ENCODE results near the gene NFXL1. TPM values are rescaled to one million over a fixed set of nuclear protein-coding genes. Genes with fewer than 3 reads are reported as not detected.

NFXL1 gene
- total and polyA plus RNA-seq, 10 donors: 3.8 to 18.5 (median 13.4) TPM

GRCh38 chr4:47862297-47862696 is 52.1 kb downstream of the NFXL1 start:
- no peak for DNase-seq
- peaks cover 0 to 46% (median 8%) of the 10 kb centered on the region in 6 donors for H3K36me3 ChIP-seq
- 94 to 99% (median 97%) methylated on average over 3 of the region's 3 CpGs for WGBS, 5 donors
- no peak overlapping the region for H3K27ac ChIP-seq
- intact Hi-C loops (cut with DNase I; ENCODE audit: low total_unique reads): no loop called here
- no peaks in the 10 kb centered on the region for H3K4me1 ChIP-seq
- no peaks in the 10 kb centered on the region for H3K9me3 ChIP-seq
- no peaks in the 10 kb centered on the region for H3K27me3 ChIP-seq (replicated peaks in 1 of 7)
- no peak for TF ChIP-seq POLR2AphosphoS5 (IDR thresholded peaks at IDR 0.05)
- TF ChIP-seq POLR2A (IDR thresholded peaks at IDR 0.05): no peak
- TF ChIP-seq CTCF (IDR thresholded peaks at IDR 0.05 in 8 of 11, conservative IDR thresholded peaks at IDR 0.05 in 3 of 11): no peak
- no peak overlapping the region for H3K4me3 ChIP-seq

- DNase-seq: no peak
- intact Hi-C loops (cut with DNase I; ENCODE audit: low total_unique reads): no loop called here
- Histone ChIP-seq H3K27me3 (replicated peaks in 1 of 7) (no peaks in the 10 kb centered on the region), H3K4me3 (no peak overlapping the region), H3K36me3 (peaks cover 0 to 49% (median 4%) of the 10 kb centered on the region in 6 donors), H3K9me3 (no peaks in the 10 kb centered on the region), H3K4me1 (no peaks in the 10 kb centered on the region), H3K27ac (no peak overlapping the region)
- TF ChIP-seq POLR2AphosphoS5 (IDR thresholded peaks at IDR 0.05) (no peak), POLR2A (IDR thresholded peaks at IDR 0.05) (no peak), CTCF (IDR thresholded peaks at IDR 0.05 in 8 of 11, conservative IDR thresholded peaks at IDR 0.05 in 3 of 11) (no peak)
- 92 to 100% (median 95%) methylated on average over 1 of the region's 1 CpG for WGBS, 5 donors
Observed at GRCh38 chr4:47860305-47860704, 54.1 kb downstream of the NFXL1 start.

GRCh38 chr4:47858006-47858405 is 56.4 kb downstream of the NFXL1 start:
- intact Hi-C loops (cut with DNase I; ENCODE audit: low total_unique reads): no loop called here
- Histone ChIP-seq H3K27me3 (replicated peaks in 1 of 7) (no peaks in the 10 kb centered on the region), H3K4me3 (no peak overlapping the region), H3K4me1 (no peaks in the 10 kb centered on the region), H3K9me3 (no peaks in the 10 kb centered on the region), H3K36me3 (peaks cover 0 to 53% (median 4%) of the 10 kb centered on the region in 6 donors), H3K27ac (no peak overlapping the region)
- TF ChIP-seq POLR2AphosphoS5 (IDR thresholded peaks at IDR 0.05): no peak
- 62 to 79% (median 65%) methylated on average over 2 of the region's 2 CpGs for WGBS, 5 donors
- DNase-seq: no peak

GRCh38 chr4:47856713-47857112 is 57.7 kb downstream of the NFXL1 start:
- Histone ChIP-seq H3K9me3 (no peaks in the 10 kb centered on the region), H3K27ac (no peak overlapping the region), H3K27me3 (replicated peaks in 1 of 7) (no peaks in the 10 kb centered on the region), H3K4me3 (no peak overlapping the region), H3K4me1 (no peaks in the 10 kb centered on the region), H3K36me3 (peaks cover 0 to 52% (median 0%) of the 10 kb centered on the region in 6 donors)
- WGBS, 5 donors: 88 to 98% (median 96%) methylated on average over 1 of the region's 1 CpG
- TF ChIP-seq POLR2A (IDR thresholded peaks at IDR 0.05) (no peak), POLR2AphosphoS5 (IDR thresholded peaks at IDR 0.05) (no peak), CTCF (IDR thresholded peaks at IDR 0.05 in 8 of 11, conservative IDR thresholded peaks at IDR 0.05 in 3 of 11) (no peak)
- no peak for DNase-seq
- intact Hi-C loops (cut with DNase I; ENCODE audit: low total_unique reads): no loop called here

GRCh38 chr4:47855350-47855749 is 59.0 kb downstream of the NFXL1 start:
- TF ChIP-seq CTCF (IDR thresholded peaks at IDR 0.05 in 8 of 11, conservative IDR thresholded peaks at IDR 0.05 in 3 of 11): no peak
- no peak for TF ChIP-seq POLR2AphosphoS5 (IDR thresholded peaks at IDR 0.05)
- TF ChIP-seq POLR2A (IDR thresholded peaks at IDR 0.05): no peak
- intact Hi-C loops (cut with DNase I; ENCODE audit: low total_unique reads): no loop called here
- WGBS, 5 donors: 97 to 100% (median 97%) methylated on average over 2 of the region's 2 CpGs
- DNase-seq: no peak
- no peaks in the 10 kb centered on the region for H3K9me3 ChIP-seq
- H3K4me3 ChIP-seq: no peak overlapping the region
- peaks cover 0 to 57% (median 2%) of the 10 kb centered on the region in 6 donors for H3K36me3 ChIP-seq
- no peaks in the 10 kb centered on the region for H3K27me3 ChIP-seq (replicated peaks in 1 of 7)
- no peak overlapping the region for H3K27ac ChIP-seq
- no peaks in the 10 kb centered on the region for H3K4me1 ChIP-seq

Measured in spleen (tissue), 11 donors.